Activated naive CD4-positive, alpha-beta T cell treated with anti-CD3 and anti-CD28 coated beads for 36 hours (primary cell): ENCODE measurements around the gene OST4. TPM values are rescaled to one million over a fixed set of nuclear protein-coding genes. Genes with fewer than 3 reads are reported as not detected.

Source experiments
- CTCF ChIA-PET: fragments of 350-600 bp; sonication (Branson Sonifier 250); formaldehyde crosslinking; loops from one replicate; lab custom pipeline; 2021; ENCODE audit warnings: antibody characterized with exemption; lab: Charles Lee
- DNase-seq: peaks from one replicate; pipeline ENCODE4 v3.0.0-alpha.2; 2020
- H3K27ac Mint-ChIP-seq: one replicate; pipeline ENCODE4 v1.8.0; 2021; ENCODE audit warnings: mild to moderate bottlenecking, mixed read lengths
- H3K27me3 Mint-ChIP-seq: one replicate; pipeline ENCODE4 v1.8.0; 2021; ENCODE audit warnings: low read depth, mixed read lengths
- H3K36me3 Mint-ChIP-seq: one replicate; pipeline ENCODE4 v1.8.0; 2021; ENCODE audit warnings: low read depth, mixed read lengths
- H3K4me1 Mint-ChIP-seq: one replicate; pipeline ENCODE4 v1.8.0; 2021; ENCODE audit warnings: low read depth, mixed read lengths
- H3K4me3 Mint-ChIP-seq: one replicate; pipeline ENCODE4 v1.8.0; 2021; ENCODE audit warnings: mild to moderate bottlenecking, moderate library complexity, mixed read lengths
- H3K9me3 Mint-ChIP-seq: one replicate; pipeline ENCODE4 v1.8.0; 2021; ENCODE audit warnings: mixed read lengths
- intact Hi-C: fragments of 100-400 bp; cut with micrococcal nuclease; formaldehyde crosslinking; loops from one replicate; pipeline ENCODE4 v1.15.1; 2023
- total RNA-seq, 2 experiments: library from RNA; stranded (reverse); gene quantifications; one replicate each; pipeline ENCODE4 v1.2.3, GENCODE V29; 2021

The OST4 gene
- total RNA-seq, 2 experiments from 2014 or later: 257 to 282 TPM

DNA sequence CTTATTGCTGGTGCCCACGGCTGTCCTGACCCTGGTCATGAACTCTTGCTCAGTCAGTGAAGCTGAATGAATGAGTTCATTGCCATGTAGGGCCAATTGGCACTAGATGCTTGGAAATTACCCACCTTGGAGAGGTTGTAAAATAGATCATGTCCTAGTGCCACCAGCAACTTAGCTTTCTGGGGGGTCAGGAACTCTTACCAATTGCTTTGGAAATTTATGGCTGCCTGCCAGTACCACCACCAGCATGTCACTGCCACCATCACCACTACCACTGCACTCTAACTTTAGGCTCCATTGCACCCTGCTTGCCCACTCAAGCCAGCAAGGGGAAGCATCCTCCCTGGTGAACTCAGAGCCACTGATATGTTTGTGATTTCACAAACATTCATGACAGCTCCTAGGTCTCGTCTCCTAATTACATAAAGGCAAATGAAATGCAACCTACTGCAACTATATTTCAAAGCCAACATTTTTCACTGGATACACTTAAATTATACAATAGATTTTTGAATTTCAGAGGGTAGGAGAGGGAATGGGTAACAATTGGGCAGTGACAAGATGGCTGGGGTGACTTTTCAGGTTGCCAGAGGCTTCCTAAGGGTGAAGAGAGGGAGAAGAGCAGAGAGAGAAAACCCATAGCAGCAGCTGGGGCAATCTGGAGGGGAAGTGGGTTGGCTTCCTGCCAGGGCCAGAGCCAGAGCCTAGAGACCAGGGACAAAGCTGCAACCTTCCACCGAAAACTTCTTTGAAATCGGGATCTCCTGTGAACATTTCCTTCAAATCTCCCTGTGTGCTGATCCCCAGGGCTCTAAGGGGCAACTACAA lies 3.5 kb upstream of the OST4 start:
- CTCF ChIA-PET: interaction anchor here (1.8 kb wide), 1 partner anchor 10 kb away, joined by 5 read pairs; no protein-coding TSS in a partner anchor
- peak; percentile 54 for DNase-seq
- peaks cover 50% of the 10 kb centered on the region for H3K4me1 Mint-ChIP-seq
- H3K36me3 Mint-ChIP-seq: peaks cover under 1% of the 10 kb centered on the region
- no peaks in the 10 kb centered on the region for H3K27me3 Mint-ChIP-seq
- no peaks in the 10 kb centered on the region for H3K9me3 Mint-ChIP-seq
- peak overlapping the region; percentile 70 for H3K27ac Mint-ChIP-seq
- H3K4me3 Mint-ChIP-seq: no peak overlapping the region
- intact Hi-C loops: loop anchor here (5.0 kb wide), 1 partner anchor 297 kb away; the partner anchor contains the start of genes EIF2B4 and SNX17

GRCh38 chr2:27073782-27074181 lies 2.3 kb upstream of the OST4 start:
- H3K27ac Mint-ChIP-seq: peak overlapping the region; percentile 59
- no peak overlapping the region for H3K4me3 Mint-ChIP-seq
- H3K27me3 Mint-ChIP-seq: no peaks in the 10 kb centered on the region
- DNase-seq: no peak
- H3K9me3 Mint-ChIP-seq: no peaks in the 10 kb centered on the region
- peaks cover 7% of the 10 kb centered on the region for H3K36me3 Mint-ChIP-seq
- intact Hi-C loops: loop anchor here (5.0 kb wide), 1 partner anchor 299 kb away; the partner anchor contains the start of genes EIF2B4 and SNX17
- CTCF ChIA-PET: interaction anchor here (1.5 to 1.8 kb wide), 2 partner anchors 12 to 112 kb away, joined by 4 to 5 read pairs; no protein-coding TSS in a partner anchor
- H3K4me1 Mint-ChIP-seq: peaks cover 62% of the 10 kb centered on the region

DNA sequence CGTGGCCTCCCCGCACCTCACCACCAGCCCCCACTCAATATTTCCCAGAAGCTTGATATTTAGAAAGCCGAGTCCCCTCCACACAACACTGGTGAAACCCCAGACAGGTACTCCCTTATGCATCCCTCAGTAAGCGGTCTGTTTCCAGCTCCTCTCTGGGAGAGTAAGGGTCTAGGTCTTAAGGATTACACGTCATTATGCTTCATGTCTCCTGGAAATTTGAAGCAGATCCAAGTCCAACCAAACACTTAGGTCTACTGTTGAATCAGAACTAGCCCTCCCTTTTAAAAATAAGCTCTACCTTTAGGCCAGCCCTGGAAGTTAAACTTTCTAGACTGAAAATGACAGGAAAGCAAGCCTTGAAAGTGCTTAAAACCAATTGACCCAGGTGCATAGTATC lies 1.5 kb upstream of the OST4 start:
- CTCF ChIA-PET: interaction anchor here (0.7 to 1.5 kb wide), 3 partner anchors 8 to 237 kb away, joined by 4 to 5 read pairs (median 4); no protein-coding TSS in a partner anchor
- Mint-ChIP-seq H3K36me3 (peaks cover 7% of the 10 kb centered on the region), H3K4me1 (peaks cover 70% of the 10 kb centered on the region), H3K4me3 (peak overlapping the region; percentile 81), H3K9me3 (no peaks in the 10 kb centered on the region), H3K27ac (peak overlapping the region; percentile 87), H3K27me3 (no peaks in the 10 kb centered on the region)
- intact Hi-C loops: loop anchor here (5.0 kb wide), 1 partner anchor 299 kb away; the partner anchor contains the start of genes EIF2B4 and SNX17
- DNase-seq: no peak

DNA sequence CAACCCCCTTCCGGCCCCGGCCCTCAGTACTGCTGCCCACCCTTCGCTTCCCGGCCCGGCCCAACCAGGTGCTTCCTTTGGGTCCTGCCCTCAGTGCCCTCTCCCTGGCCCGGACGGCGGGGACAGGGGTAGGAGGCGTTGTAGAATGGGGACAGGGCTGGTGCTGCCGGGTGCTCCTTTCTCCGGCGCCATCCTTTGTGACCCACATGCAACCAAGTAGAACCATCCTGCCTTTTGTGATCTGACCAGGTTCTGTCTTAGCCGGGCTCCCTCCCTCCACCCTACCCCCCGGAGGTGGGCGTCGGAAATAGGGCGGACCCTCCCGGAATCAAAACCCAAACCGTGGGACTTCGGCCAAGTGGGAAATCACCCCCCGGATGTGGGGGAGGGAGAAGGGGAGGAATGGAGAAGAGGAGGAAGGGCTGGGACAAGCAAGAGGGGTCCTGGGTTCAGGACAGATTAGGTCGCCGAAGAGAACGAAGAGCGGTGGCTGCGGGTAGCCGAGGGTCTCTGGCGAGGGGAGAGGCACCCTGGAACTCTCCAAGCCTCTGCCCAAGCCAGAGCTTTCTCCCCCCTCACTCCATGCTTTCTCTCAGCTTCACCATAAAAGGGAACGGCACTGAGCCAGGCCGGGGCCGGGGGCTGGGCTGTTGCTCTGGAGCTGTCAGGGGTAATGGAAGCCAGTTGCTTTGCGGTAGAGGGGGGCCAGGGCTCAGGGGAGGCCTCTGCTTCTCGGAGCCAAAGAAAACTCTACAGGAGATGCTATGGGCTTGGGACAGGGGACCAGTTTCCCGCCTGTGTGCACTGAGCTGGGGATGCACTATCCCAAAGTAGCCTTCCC lies 756 bp upstream of the OST4 start:
- intact Hi-C loops: loop anchor here (1.0 to 5.0 kb wide), 5 partner anchors 9 to 300 kb away; partner anchors contain the start of genes AGBL5, EIF2B4, KHK and SNX17
- CTCF ChIA-PET: interaction anchor here (1.0 to 2.1 kb wide), 3 partner anchors 9 to 19 kb away, joined by 4 to 13 read pairs (median 5); no protein-coding TSS in a partner anchor
- Mint-ChIP-seq H3K36me3 (peaks cover 10% of the 10 kb centered on the region), H3K27me3 (no peaks in the 10 kb centered on the region), H3K9me3 (no peaks in the 10 kb centered on the region), H3K4me1 (peaks cover 75% of the 10 kb centered on the region), H3K27ac (peak overlapping the region; percentile 87), H3K4me3 (peak overlapping the region; percentile 81)
- peak; percentile 47 for DNase-seq

GRCh38 chr2:27070653-27071276 lies 689 bp downstream of the OST4 start:
- CTCF ChIA-PET: interaction anchor here (0.8 to 2.1 kb wide), 4 partner anchors 11 to 232 kb away, joined by 3 to 13 read pairs (median 4); no protein-coding TSS in a partner anchor
- Mint-ChIP-seq H3K9me3 (no peaks in the 10 kb centered on the region), H3K4me3 (peak overlapping the region; percentile 97), H3K27me3 (no peaks in the 10 kb centered on the region), H3K27ac (peak overlapping the region; percentile 91), H3K36me3 (peaks cover 15% of the 10 kb centered on the region), H3K4me1 (peaks cover 73% of the 10 kb centered on the region)
- DNase-seq: no peak
- intact Hi-C loops: loop anchor here (1.0 to 5.0 kb wide), 5 partner anchors 11 to 302 kb away; partner anchors contain the start of genes AGBL5, EIF2B4, KHK and SNX17

DNA sequence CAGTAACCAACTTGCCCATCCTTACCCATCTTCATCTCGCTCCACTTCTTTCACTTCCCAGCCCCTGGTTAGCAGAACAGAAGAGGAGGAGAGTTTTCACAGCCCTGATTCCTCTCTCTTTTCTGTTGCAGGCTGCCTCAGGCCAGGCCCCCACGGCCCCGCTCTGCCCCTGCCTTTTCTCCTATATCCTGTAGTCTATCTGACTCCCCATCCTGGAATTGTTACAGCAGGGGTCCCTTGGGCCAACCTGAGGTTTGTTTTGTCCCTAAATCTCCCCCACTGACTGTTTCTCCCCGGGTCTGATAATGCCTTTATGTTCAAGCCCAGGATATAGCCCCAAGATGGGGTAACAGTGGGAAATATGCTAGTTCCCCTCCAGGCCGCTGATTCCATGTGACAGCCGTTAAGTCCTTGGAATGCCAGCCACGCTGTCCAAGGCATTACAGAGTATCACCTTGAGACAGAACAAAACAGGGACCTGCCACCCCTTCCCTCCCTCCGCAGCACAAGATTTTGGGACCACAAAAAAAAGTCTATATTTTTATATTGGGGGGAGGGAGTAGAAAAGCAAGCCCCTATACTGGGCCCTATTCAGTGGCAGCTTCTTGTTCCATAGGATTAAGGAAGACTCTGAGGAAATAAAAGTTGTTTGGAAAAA lies 1.4 kb downstream of the OST4 start:
- H3K4me1 Mint-ChIP-seq: peaks cover 70% of the 10 kb centered on the region
- no peaks in the 10 kb centered on the region for H3K27me3 Mint-ChIP-seq
- no peak for DNase-seq
- H3K36me3 Mint-ChIP-seq: peaks cover 17% of the 10 kb centered on the region
- CTCF ChIA-PET: interaction anchor here (2.1 kb wide), 1 partner anchor 14 kb away, joined by 13 read pairs; no protein-coding TSS in a partner anchor
- intact Hi-C loops: loop anchor here (5.0 kb wide), 1 partner anchor 302 kb away; the partner anchor contains the start of genes EIF2B4 and SNX17
- H3K9me3 Mint-ChIP-seq: no peaks in the 10 kb centered on the region
- peak overlapping the region; percentile 97 for H3K4me3 Mint-ChIP-seq
- H3K27ac Mint-ChIP-seq: peak overlapping the region; percentile 91

DNA sequence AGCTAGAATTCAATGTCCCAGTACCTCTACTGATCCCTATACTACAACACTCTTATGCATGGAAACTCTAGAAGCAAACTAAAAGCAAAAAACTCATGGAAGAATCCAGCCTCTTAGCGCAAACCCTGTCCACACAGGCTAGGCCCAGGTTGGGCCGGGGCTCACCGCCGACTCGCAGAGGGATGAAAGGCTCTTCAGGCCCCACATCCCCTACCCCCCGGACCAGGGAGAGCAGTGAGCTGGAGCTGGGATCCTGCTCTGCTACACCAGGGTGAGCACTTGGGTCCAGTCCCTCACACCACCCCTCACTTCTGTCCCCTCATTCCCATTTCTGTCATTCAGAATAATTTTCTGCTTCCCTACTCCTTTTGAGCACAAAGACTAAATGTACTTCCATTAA lies 2.0 kb downstream of the OST4 start:
- intact Hi-C loops: no loop called here
- CTCF ChIA-PET: no interaction called here
- Mint-ChIP-seq H3K9me3 (no peaks in the 10 kb centered on the region), H3K27me3 (no peaks in the 10 kb centered on the region), H3K27ac (peak overlapping the region; percentile 25), H3K4me1 (peaks cover 65% of the 10 kb centered on the region), H3K4me3 (peak overlapping the region; percentile 2), H3K36me3 (peaks cover 20% of the 10 kb centered on the region)
- no peak for DNase-seq

DNA sequence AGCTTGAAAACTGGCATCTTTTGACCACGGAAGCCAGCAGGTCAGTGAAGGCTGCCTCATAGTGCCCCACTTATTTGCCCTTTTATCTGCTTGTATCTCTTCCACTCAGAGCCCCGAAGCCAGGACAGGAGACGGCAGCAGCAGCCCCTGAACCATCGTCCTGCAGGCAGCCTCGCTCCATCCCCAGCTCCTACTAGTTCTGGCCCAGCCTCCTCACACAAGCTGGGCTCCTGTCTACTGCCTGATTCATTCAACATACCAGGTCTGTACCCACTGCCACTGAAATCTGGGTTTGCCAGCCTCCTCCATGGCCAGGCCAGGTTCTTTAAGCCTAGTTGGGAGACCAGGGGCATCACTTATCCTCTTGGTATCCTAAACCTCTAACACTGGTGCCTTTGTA lies 4.1 kb downstream of the OST4 start:
- Mint-ChIP-seq H3K4me1 (peaks cover 55% of the 10 kb centered on the region), H3K36me3 (peaks cover 28% of the 10 kb centered on the region), H3K9me3 (no peaks in the 10 kb centered on the region), H3K4me3 (no peak overlapping the region), H3K27ac (no peak overlapping the region), H3K27me3 (no peaks in the 10 kb centered on the region)
- DNase-seq: no peak
- CTCF ChIA-PET: interaction anchor here (0.6 to 3.7 kb wide), 5 partner anchors 11 to 182 kb away, joined by 3 to 14 read pairs (median 4); partner anchors contain the start of gene AGBL5
- intact Hi-C loops: no loop called here

DNA sequence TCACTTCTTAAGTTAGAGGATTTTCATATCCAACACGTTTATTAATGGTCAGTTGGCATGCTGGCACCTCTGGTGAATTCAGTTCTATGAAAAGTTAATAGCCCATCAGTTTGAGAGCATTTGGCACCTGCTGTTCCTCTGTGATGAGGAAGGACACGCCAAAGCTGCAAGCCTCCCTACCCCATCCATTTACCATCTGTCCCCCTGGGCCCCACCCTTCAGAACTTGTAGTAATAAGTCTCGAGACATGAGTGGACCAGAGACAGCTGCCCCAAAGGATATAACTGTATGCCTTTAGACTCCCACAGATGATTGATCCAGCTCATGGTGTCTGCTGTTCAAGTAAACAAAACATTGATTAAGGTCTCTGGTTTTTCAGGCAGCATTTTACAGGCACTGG lies 6.3 kb downstream of the OST4 start:
- no peak for DNase-seq
- Mint-ChIP-seq H3K9me3 (no peaks in the 10 kb centered on the region), H3K4me3 (no peak overlapping the region), H3K4me1 (peaks cover 42% of the 10 kb centered on the region), H3K27me3 (no peaks in the 10 kb centered on the region), H3K27ac (no peak overlapping the region), H3K36me3 (peaks cover 32% of the 10 kb centered on the region)
- intact Hi-C loops: no loop called here
- CTCF ChIA-PET: interaction anchor here (3.7 kb wide), 1 partner anchor 14 kb away, joined by 14 read pairs; the partner anchor contains the start of gene AGBL5

GRCh38 chr2:27060323-27060722 lies 11.1 kb downstream of the OST4 start:
- no peaks in the 10 kb centered on the region for H3K27me3 Mint-ChIP-seq
- DNase-seq: no peak
- H3K9me3 Mint-ChIP-seq: no peaks in the 10 kb centered on the region
- peaks cover 19% of the 10 kb centered on the region for H3K36me3 Mint-ChIP-seq
- no peak overlapping the region for H3K4me3 Mint-ChIP-seq
- CTCF ChIA-PET: no interaction called here
- no peak overlapping the region for H3K27ac Mint-ChIP-seq
- intact Hi-C loops: loop anchor here (5.0 kb wide), 1 partner anchor 833 kb away; no protein-coding TSS in a partner anchor
- H3K4me1 Mint-ChIP-seq: peaks cover 7% of the 10 kb centered on the region
